ENCODE measurements around the gene AGBL1. TPM values are rescaled to one million over a fixed set of nuclear protein-coding genes. Genes with fewer than 3 reads are reported as not detected.
A peak's percentile ranks its signal among the peaks of the same experiment; 100 is the strongest.

Gene AGBL1
- total and polyA plus RNA-seq, 2 experiments from 2014 or later = 0.03 TPM; not detected in 1

- no peaks in the 10 kb centered on the region for H3K4me1 Mint-ChIP-seq
- peak; percentile 45 for DNase-seq (ENCODE audit: low spot score)
These were observed 610.9 kb downstream of the AGBL1 start for GRCh38 chr15:86690566-86690965.

More at GRCh38 chr15:86690566-86690965, 610.9 kb downstream of the AGBL1 start:
- Histone ChIP-seq H4K20me1 (replicated peaks; ENCODE audit: insufficient read depth) (no peaks in the 10 kb centered on the region), H3K4me3 (no peak overlapping the region), H3K4me2 (no peak overlapping the region), H3K9me2 (ENCODE audit: insufficient read depth) (no peaks in the 10 kb centered on the region; the same call in 1 of the 2 replicates), H3F3A (replicated peaks; ENCODE audit: low read depth) (no peaks in the 10 kb centered on the region), H3K79me2 (replicated peaks; ENCODE audit: insufficient read depth) (no peaks in the 10 kb centered on the region), H3K27ac (ENCODE audit: low read depth) (no peak overlapping the region), H3K36me3 (ENCODE audit: insufficient read depth) (no peaks in the 10 kb centered on the region), H2AFZ (no peak overlapping the region), H3K4me1 (ENCODE audit: insufficient read depth) (no peaks in the 10 kb centered on the region), H3K27me3 (ENCODE audit: insufficient read depth) (no peaks in the 10 kb centered on the region)
- H3K27ac Mint-ChIP-seq = no peak overlapping the region
- no peaks in the 10 kb centered on the region for H3K9me3 Mint-ChIP-seq
- no peaks in the 10 kb centered on the region for H3K36me3 Mint-ChIP-seq (ENCODE audit: low read depth)
- H3K27me3 Mint-ChIP-seq (ENCODE audit: insufficient read depth, low read depth, poor library complexity) = no peaks in the 10 kb centered on the region
- no peak overlapping the region for H3K4me3 Mint-ChIP-seq
- TF ChIP-seq REST (IDR thresholded peaks at IDR 0.05; ENCODE audit: unreplicated experiment) = peak; percentile 78
- TF ChIP-seq ZNF331 (CRISPR knock-in tag; IDR thresholded peaks at IDR 0.05; ENCODE audit: low read depth) = no peak
- TF ChIP-seq JUNB (IDR thresholded peaks at IDR 0.05; ENCODE audit: unreplicated experiment) = no peak
- no peak for TF ChIP-seq CREB1 (CRISPR knock-in tag; IDR thresholded peaks at IDR 0.05; ENCODE audit: low read depth)
- no peak for TF ChIP-seq EZH2 (IDR thresholded peaks at IDR 0.05; ENCODE audit: low read depth, unreplicated experiment)
- no peak for TF ChIP-seq CTCF (conservative IDR thresholded peaks at IDR 0.05; ENCODE audit: low read depth in 2 of 2)
- no peak for TF ChIP-seq ETS1 (IDR thresholded peaks at IDR 0.05)
- TF ChIP-seq EZH2phosphoT487 (IDR thresholded peaks at IDR 0.05; ENCODE audit: unreplicated experiment) = no peak
- no peak for ATAC-seq

All from GM23338 (cell line).